Measurements from ENCODE around the gene KLHL5. TPM values are rescaled to one million over a fixed set of nuclear protein-coding genes. Genes with fewer than 3 reads are reported as not detected.

The KLHL5 gene
- total RNA-seq, 2 experiments from 2014 or later, result 8.3 to 9.3 TPM

DNA sequence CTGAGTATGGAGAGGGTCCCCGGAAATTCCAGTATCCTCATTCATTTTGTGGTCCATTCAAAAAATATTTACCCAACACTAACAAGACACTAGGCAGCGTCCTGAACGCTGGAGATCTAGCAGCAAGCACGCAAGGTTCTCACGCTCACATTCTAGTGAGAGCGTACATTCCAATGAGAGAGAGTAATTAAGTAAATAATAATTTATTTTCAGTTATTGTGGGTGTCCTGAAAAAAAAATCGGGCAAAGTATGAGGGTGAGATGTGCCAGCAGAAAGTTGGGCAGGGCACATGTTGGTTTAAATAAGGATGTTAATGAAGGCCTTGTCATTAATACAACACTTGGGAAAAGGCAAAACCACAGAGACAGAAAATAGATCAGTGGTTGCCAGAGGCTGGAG lies 25.9 kb upstream of the KLHL5 start:
- H3K36me3 Mint-ChIP-seq, result no peaks in the 10 kb centered on the region
- DNase-seq, result no peak
- no peaks in the 10 kb centered on the region for H3K27me3 Mint-ChIP-seq
- peaks cover 33% of the 10 kb centered on the region for H3K4me1 Mint-ChIP-seq
- no peak overlapping the region for H3K4me3 Mint-ChIP-seq
- no peak overlapping the region for H3K27ac Mint-ChIP-seq
- H3K9me3 Mint-ChIP-seq, result no peaks in the 10 kb centered on the region

DNA sequence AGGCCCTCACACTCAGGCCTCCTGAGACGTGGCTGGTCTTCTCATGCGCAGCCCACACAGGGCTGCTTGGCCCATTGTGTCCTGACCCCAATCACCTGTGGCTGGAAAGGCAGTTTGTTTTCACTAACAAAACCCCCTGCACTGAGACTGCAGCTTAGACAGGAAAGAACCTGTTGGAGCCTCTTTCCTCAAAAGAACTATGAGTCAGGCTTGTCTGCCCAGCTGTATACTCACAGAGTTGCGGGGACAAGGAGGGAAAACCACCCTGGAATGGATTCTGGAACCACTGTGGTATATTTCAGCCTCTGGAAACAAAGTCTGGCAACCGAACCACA lies 24.6 kb upstream of the KLHL5 start:
- H3K4me3 Mint-ChIP-seq, result no peak overlapping the region
- no peak overlapping the region for H3K27ac Mint-ChIP-seq
- no peaks in the 10 kb centered on the region for H3K36me3 Mint-ChIP-seq
- no peaks in the 10 kb centered on the region for H3K27me3 Mint-ChIP-seq
- H3K9me3 Mint-ChIP-seq, result no peaks in the 10 kb centered on the region
- peaks cover 31% of the 10 kb centered on the region for H3K4me1 Mint-ChIP-seq
- DNase-seq, result no peak

DNA sequence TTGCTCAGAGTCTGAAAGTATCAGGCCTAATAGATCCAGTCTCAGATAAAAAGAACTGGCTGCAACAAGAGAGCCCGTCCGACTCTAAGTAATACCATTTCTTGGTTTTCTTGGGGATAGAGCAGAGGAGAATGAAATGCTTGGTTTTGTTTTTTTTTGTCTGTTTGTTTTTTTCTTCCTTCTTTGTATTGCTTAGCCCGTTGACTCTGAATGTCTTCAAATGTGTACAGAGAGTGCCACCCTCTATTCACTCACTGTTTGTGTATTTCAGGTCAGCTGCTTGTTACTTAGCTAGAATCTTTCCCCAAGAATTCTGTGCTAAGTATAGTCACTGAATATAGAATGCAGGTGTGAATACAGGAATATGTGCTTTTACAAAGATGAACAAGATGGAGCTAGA lies 24.1 kb upstream of the KLHL5 start:
- Mint-ChIP-seq H3K4me3 (no peak overlapping the region), H3K9me3 (no peaks in the 10 kb centered on the region), H3K4me1 (peaks cover 26% of the 10 kb centered on the region), H3K27me3 (no peaks in the 10 kb centered on the region), H3K27ac (no peak overlapping the region), H3K36me3 (no peaks in the 10 kb centered on the region)
- DNase-seq, result no peak

DNA sequence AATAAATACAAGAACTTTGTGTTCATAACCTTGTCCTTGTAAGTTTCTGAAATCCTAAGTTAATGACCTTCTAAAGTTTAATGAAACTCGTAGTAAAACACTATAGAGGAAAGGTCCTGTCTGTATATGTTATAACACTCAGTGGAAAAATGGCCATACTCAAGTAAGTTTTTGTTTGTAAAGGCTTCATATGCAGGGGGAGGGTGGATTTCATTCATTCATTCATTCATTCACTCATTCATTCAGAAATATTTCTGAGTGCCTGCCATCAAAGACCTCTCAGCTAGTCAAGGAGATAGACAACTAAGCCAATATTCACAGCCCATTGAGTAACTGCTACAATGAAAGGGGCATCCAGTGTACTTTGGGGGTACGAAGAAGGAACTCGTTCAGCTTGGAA lies 22.9 kb upstream of the KLHL5 start:
- Mint-ChIP-seq H3K27me3 (no peaks in the 10 kb centered on the region), H3K27ac (no peak overlapping the region)

DNA sequence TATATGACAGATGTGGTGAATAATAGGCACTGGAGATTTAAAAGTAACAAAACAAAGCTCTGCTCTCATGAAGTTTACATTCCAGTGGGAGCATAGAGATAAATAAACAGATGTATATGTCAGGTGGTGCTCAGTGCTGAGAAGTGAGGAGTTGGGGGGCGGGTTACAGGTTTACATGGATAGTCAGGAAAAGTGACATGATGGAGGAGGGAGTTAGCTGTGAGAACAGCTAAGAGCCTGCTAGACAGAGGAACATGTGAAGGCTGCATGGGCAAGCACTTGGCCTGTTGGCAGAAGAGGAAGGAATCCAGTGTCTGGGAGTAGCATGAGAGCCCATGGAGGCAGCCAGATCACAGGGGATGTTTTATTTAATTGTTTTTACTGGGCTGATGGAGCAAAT lies 19.7 kb upstream of the KLHL5 start:
- Mint-ChIP-seq H3K27me3 (no peaks in the 10 kb centered on the region), H3K36me3 (peaks cover 2% of the 10 kb centered on the region), H3K27ac (peak overlapping the region; percentile 7), H3K4me3 (no peak overlapping the region), H3K4me1 (peaks cover 34% of the 10 kb centered on the region), H3K9me3 (no peaks in the 10 kb centered on the region)
- DNase-seq, result no peak

More for the DNA sequence above, 22.9 kb upstream of the KLHL5 start:
- Mint-ChIP-seq H3K36me3 (no peaks in the 10 kb centered on the region), H3K4me1 (peaks cover 28% of the 10 kb centered on the region), H3K4me3 (no peak overlapping the region), H3K9me3 (no peaks in the 10 kb centered on the region)
- no peak for DNase-seq

DNA sequence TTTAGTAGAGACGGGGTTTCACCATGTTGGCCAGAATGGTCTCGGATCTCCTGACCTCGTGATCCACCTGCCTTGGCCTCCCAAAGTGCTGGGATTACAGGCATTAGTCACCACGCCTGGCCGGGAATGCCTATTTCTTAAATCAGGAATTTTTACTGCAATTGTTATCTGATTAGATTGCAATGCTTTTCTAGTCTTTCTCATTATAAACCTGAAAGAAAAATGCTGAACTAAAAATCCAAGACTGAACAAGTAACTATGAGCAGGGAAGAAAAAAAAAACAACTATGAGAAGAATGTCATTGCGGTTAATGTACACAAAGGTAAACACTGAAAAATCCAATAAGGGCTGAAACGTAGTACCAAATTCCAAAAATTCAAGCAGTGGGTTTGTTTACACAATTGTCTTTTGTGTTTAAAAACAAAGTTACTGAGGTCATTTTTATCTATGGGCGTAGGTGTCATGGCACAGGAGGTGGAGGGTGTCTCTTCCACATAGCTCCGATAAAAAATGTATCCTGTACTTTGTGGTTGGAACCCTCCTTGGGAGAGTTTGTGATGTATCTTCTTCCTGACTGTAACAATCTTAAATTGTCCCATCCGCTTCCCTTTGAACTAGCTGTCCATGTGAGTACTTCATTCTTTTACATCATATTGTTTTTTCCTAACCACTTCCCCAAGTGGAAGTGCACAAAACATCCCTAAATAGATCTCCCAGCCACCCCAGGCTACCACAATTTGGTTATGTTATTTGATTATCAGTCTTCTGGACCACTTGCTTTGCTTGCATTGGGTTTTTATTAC lies 18.8 kb upstream of the KLHL5 start:
- Mint-ChIP-seq H3K4me1 (peaks cover 37% of the 10 kb centered on the region), H3K27me3 (no peaks in the 10 kb centered on the region), H3K9me3 (no peaks in the 10 kb centered on the region), H3K36me3 (peaks cover 4% of the 10 kb centered on the region), H3K4me3 (peak overlapping the region; percentile 83), H3K27ac (peak overlapping the region; percentile 74)
- no peak for DNase-seq

DNA sequence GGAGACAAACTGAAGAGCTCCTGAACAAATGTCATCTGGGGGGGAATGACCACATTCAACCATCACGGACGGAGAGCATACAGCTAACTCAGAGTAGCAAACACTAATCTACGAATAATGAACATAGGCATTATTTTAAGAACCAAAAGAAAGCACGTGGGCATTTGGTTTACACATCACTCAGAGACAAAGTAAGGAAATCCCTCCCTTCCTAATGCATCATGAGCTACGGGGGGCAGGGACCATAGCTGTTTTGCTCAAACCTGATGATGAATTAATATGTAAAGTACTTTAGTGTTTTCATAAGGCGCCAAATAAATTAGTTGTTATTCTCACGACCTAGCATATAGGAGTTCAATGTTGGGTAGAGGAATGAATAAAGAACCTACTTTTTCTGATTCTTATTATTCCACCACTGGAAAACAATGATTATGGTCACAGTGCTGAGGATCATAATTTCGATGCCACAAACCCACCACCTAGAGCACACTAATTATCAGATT lies 18.1 kb upstream of the KLHL5 start:
- peak overlapping the region; percentile 74 for H3K27ac Mint-ChIP-seq
- H3K4me3 Mint-ChIP-seq, result peak overlapping the region; percentile 83
- H3K4me1 Mint-ChIP-seq, result peaks cover 43% of the 10 kb centered on the region
- DNase-seq, result no peak
- no peaks in the 10 kb centered on the region for H3K9me3 Mint-ChIP-seq
- H3K27me3 Mint-ChIP-seq, result no peaks in the 10 kb centered on the region
- H3K36me3 Mint-ChIP-seq, result peaks cover 4% of the 10 kb centered on the region

DNA sequence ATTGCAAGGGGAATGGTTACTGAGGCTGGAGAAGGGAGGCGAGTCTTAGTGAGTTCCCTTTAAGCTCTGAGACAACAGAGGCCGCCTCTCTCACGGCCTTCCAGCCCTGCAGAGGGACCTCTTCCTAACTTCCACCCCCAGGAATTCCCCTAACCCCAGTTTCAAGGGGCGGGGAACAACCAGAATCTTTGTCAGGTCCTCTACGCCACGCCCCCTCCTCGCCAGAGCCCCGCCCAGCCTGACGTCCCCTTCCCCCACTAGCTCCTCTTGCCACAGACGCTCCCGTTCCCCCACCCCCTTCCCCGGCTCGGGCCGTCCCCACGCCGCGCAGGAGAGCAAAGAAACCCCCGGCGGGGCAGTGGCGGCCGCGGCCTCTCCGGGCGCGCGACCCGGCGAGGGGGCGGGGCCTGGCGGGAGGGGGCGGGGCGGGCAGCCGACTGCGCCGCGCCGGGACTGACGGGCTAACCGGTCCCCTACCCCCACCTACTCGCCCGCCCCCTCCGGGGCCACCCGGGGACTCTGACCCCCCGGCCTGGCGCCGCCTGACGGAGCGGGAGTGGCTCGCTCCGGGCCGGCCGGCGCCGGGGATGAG lies 17.6 kb upstream of the KLHL5 start:
- H3K4me3 Mint-ChIP-seq, result peak overlapping the region; percentile 83
- H3K9me3 Mint-ChIP-seq, result no peaks in the 10 kb centered on the region
- peak overlapping the region; percentile 74 for H3K27ac Mint-ChIP-seq
- H3K27me3 Mint-ChIP-seq, result no peaks in the 10 kb centered on the region
- peak; percentile 90 for DNase-seq
- peaks cover 43% of the 10 kb centered on the region for H3K4me1 Mint-ChIP-seq
- peaks cover 6% of the 10 kb centered on the region for H3K36me3 Mint-ChIP-seq

DNA sequence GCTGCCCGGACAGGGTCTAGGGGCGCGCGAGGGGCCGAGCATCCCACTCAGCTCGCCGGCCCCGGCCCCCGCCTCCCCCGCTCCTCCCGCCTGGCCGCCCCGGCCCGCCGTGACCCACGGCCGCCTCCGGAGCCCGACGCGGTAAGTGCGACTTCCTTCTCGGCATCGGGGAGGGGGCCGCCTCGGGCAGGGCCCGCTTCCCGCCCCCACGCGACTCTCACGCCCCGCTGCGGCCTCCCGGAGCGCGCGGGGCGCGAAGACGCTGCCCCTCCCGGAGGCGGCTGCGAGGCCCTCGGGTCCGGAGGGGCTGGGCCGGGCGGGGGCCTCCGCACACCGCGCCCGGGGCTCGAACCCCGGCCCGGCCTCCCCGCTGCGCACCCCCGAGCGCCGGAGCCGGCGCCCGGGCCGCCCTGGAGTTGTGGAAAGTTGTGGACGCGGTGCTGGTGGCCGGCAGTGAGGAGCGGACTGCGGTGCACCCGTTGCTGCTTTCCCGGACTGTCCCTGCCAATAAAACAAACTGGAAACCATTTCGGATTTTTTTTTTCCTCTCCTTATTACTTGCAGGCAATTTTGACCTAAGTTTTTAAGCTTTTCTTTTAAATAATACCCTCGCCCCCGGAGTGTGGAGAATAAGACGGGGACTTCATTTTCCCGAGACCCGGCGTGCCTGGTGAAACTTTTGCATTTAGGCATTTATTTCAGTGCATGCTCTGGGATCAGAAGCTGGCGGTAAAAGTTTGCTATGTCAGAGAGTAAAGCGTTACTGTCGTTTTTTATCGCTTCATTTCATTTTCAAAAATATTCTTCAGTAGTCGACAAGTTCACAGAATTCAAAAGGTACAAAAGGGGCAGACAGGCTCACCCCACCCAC lies 16.8 kb upstream of the KLHL5 start:
- H3K27me3 Mint-ChIP-seq, result no peaks in the 10 kb centered on the region
- H3K9me3 Mint-ChIP-seq, result no peaks in the 10 kb centered on the region
- no peak for DNase-seq
- peaks cover 43% of the 10 kb centered on the region for H3K4me1 Mint-ChIP-seq
- H3K4me3 Mint-ChIP-seq, result peak overlapping the region; percentile 84
- H3K27ac Mint-ChIP-seq, result peak overlapping the region; percentile 84
- H3K36me3 Mint-ChIP-seq, result peaks cover 6% of the 10 kb centered on the region

DNA sequence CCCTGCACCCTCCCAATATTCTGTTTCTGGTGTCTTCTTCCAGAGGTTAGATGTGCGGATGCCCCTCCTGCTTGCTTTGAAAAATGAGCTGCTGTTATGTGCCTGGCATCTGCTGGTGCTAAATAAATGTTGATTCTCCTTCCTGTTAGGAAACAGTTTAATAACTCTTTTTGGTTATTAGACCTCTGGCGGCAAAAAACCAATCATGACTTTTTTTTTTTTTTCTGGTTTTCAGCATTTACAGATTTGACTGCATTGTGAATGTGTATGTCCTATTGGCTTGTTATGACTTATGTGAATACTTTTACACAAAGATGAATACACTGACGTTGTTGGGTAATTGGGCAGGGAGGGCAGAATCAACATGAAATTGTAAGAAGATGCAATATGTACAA lies 16.2 kb upstream of the KLHL5 start:
- Mint-ChIP-seq H3K4me1 (peaks cover 43% of the 10 kb centered on the region), H3K4me3 (peak overlapping the region; percentile 84), H3K27me3 (no peaks in the 10 kb centered on the region), H3K27ac (peak overlapping the region; percentile 84), H3K9me3 (no peaks in the 10 kb centered on the region), H3K36me3 (peaks cover 6% of the 10 kb centered on the region)
- no peak for DNase-seq

DNA sequence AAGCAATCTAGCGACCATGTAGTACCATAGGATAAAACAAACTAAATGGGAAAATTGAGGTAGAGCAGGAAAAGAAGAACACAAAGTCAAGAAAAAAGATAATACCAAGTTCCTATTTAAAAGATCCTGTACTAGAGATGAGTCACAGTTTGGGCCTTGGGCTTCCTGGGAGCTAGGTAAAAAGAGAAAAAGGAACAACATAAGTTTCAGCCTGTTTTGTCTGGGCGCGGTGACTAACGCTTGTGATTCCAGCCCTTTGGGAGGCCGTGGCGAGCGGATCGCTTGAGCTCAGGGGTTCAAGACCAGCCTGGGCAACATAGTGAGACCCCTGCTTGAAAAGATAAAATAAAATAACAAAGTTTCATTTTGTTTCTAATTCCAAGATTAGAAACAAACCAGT lies 15.8 kb upstream of the KLHL5 start:
- H3K36me3 Mint-ChIP-seq, result peaks cover 6% of the 10 kb centered on the region
- H3K4me3 Mint-ChIP-seq, result peak overlapping the region; percentile 84
- no peaks in the 10 kb centered on the region for H3K9me3 Mint-ChIP-seq
- no peak for DNase-seq
- no peaks in the 10 kb centered on the region for H3K27me3 Mint-ChIP-seq
- H3K27ac Mint-ChIP-seq, result peak overlapping the region; percentile 84
- H3K4me1 Mint-ChIP-seq, result peaks cover 43% of the 10 kb centered on the region

DNA sequence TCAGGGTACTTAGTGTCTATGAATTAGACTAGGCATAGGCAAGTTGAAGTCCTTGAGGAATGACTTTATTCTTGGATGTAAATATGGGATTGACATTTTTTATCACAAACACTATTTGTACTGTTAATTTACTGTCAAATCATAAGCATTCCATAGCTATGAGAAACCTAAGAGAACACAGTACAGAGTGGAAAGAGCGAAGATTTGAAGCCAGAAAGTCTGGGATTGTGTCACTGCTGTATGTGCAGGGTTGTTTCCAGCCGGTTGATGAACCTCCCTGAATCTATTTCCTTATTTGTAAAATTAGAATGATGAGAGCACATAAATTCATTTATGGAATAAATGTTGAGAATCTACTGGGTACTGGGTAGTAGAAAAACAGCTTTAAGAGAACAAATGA lies 14.4 kb upstream of the KLHL5 start:
- DNase-seq, result no peak
- Mint-ChIP-seq H3K4me1 (peaks cover 43% of the 10 kb centered on the region), H3K4me3 (no peak overlapping the region), H3K27ac (peak overlapping the region; percentile 30), H3K27me3 (no peaks in the 10 kb centered on the region), H3K9me3 (no peaks in the 10 kb centered on the region), H3K36me3 (peaks cover 6% of the 10 kb centered on the region)

DNA sequence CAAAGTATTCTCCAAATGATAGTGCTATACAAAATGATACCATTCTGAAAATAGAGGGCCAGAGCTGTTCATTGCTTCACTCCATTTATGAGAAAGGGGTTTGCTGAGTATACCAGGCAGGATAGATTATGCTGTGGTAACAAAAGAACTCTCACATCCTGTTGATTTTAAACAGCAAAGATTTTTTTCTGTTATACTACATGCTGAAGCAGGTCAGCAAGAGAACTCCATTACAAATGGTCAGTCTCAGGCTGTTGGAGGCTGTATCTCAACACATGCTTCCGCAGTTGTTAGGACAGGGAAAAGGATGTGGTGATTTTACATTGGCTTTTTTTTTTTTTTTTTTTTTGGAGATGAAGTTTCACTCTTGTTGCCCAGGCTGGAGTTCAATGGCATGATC lies 13.7 kb upstream of the KLHL5 start:
- peaks cover 40% of the 10 kb centered on the region for H3K4me1 Mint-ChIP-seq
- H3K36me3 Mint-ChIP-seq, result peaks cover 6% of the 10 kb centered on the region
- H3K27ac Mint-ChIP-seq, result peak overlapping the region; percentile 30
- no peaks in the 10 kb centered on the region for H3K9me3 Mint-ChIP-seq
- no peaks in the 10 kb centered on the region for H3K27me3 Mint-ChIP-seq
- H3K4me3 Mint-ChIP-seq, result no peak overlapping the region
- no peak for DNase-seq

DNA sequence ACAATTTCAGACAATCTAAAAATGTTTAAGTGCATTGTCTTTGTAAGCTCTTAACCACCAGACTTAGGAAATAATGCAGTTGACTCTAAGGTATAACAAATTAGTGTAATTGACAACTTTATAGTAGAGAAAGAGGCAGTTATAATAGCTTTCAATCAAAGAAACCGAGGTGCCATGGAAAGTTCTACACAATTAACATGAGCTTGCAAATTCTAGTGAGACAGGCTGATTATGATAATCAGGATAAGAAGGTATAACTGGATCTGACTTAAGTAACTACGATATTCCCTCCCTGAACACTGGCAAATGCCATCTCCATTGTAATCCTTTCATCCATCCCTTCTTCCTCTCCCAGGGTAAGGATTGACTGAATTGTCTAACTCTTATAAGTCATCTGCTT lies 11.4 kb upstream of the KLHL5 start:
- Mint-ChIP-seq H3K27ac (no peak overlapping the region), H3K36me3 (peaks cover 6% of the 10 kb centered on the region), H3K4me3 (no peak overlapping the region)

DNA sequence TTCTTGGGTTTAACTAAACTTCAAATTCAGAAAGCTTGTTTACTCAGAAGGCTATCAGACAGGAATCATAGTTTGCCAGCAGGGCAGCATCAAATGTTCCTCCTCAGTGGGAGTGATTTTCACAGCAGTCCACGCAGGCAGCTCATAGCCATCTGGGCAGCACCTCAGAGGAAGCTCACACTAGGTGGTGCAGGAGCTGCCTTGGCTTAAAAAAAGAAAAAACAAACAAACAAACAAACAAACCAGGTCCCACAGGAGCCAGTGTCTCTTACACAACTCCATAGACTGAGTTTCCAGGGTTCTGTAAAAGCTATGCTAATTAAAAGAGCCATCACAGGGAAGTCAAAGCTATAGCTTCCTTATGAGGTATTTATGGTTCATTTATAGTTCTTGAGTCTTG lies 10.5 kb upstream of the KLHL5 start:
- H3K4me1 Mint-ChIP-seq, result peaks cover 22% of the 10 kb centered on the region
- peaks cover 4% of the 10 kb centered on the region for H3K36me3 Mint-ChIP-seq
- no peaks in the 10 kb centered on the region for H3K27me3 Mint-ChIP-seq
- H3K9me3 Mint-ChIP-seq, result no peaks in the 10 kb centered on the region
- H3K4me3 Mint-ChIP-seq, result no peak overlapping the region
- no peak overlapping the region for H3K27ac Mint-ChIP-seq
- DNase-seq, result no peak

More for the DNA sequence above, 11.4 kb upstream of the KLHL5 start:
- Mint-ChIP-seq H3K27me3 (no peaks in the 10 kb centered on the region), H3K4me1 (peaks cover 29% of the 10 kb centered on the region), H3K9me3 (no peaks in the 10 kb centered on the region)
- DNase-seq, result no peak

Data from activated naive CD8-positive, alpha-beta T cell treated with anti-CD3 and anti-CD28 coated beads for 36 hours (primary cell).